Stimulated activated CD8-positive, alpha-beta memory T cell treated with anti-CD3 and anti-CD28 coated beads, Interleukin-4, amount 100 ng/mL, for 48 hours (primary cell): ENCODE measurements around the gene PUSL1.
A peak's percentile ranks its signal among the peaks of the same experiment; 100 is the strongest.

Experiments
- DNase-seq: peaks from one replicate; pipeline ENCODE4 v3.0.0-alpha.2; 2020

PUSL1 gene

DNA sequence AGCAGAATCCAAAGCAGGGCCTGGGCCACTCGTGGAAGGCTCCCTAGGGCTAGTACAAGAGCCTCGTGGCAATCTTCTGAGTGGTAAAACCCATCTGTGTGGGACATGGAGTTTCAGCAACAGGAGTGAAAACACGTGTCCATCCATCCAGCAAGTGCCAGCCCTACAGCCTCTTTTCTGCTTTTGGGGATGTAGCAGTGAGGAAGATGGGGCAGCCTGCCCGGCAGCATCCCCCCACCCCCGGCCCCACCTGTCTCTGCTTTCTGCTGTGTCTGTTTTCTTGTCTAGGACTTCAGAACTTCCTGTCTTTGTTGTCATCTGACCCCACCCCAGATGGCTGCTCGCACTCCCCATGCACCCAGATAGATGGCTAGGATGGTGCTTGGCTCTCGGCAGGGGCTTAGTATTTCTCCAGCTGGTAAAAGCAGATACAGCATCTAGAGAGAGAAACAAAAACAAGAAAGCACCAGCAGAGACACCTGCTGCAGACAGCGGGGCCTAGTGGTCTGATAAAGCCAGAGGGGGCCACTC is 17.7 kb downstream of the PUSL1 start:
- DNase-seq, result no peak

DNA sequence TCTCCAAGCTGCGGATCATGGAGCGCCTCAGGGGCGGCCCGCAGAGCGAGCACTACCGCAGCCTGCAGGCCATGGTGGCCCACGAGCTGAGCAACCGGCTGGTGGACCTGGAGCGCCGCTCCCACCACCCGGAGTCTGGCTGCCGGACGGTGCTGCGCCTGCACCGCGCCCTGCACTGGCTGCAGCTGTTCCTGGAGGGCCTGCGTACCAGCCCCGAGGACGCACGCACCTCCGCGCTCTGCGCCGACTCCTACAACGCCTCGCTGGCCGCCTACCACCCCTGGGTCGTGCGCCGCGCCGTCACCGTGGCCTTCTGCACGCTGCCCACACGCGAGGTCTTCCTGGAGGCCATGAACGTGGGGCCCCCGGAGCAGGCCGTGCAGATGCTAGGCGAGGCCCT is 18.9 kb downstream of the PUSL1 start:
- no peak for DNase-seq

DNA sequence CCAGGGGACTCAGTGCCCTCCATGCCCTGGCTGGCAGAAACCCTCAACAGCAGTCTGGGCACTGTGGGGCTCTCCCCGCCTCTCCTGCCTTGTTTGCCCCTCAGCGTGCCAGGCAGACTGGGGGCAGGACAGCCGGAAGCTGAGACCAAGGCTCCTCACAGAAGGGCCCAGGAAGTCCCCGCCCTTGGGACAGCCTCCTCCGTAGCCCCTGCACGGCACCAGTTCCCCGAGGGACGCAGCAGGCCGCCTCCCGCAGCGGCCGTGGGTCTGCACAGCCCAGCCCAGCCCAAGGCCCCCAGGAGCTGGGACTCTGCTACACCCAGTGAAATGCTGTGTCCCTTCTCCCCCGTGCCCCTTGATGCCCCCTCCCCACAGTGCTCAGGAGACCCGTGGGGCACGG is 19.9 kb downstream of the PUSL1 start:
- DNase-seq, result no peak

DNA sequence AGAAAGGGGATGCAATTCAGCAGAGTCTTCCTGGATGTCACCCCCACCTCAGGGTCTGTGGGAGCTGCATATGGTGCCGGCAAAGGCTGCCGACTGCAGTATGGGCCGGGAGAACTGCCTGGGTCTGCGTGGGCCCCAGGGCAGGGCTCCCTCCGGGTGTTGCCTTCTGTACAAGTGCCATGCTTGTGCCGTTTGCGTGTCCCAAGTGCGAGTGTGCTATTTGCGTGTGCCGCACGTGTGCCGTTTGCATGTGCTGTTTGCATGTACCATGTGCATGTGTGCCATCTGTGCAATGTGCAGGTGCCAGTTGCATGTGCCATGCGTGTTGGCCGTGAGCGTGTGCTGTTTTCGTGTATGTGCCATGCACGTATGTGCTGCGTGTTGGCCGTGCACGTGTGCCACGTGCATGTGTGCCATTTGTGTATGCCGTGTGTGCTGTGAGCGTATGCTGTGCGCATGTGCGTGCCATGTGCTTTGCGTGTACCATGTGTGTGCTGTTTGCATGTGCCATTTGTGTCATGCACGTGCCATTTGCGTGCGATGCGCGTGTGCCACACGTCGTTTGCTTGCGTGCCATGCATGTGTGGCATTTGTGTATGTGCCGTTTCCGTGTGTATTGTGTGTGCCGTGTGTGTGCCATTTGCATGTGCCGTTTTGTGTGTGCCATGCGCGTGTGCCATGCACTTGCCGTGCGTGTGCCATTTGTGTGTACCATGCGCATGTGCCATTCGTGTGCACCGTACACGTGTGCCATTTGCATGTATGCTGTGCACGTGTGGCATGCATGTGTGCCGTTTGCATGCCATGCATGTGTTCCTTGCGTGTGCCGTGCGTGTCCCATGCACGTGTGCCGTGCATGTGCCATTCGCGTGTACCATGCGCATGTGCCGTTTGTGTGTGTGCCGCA is 21.2 kb downstream of the PUSL1 start:
- DNase-seq, result no peak

DNA sequence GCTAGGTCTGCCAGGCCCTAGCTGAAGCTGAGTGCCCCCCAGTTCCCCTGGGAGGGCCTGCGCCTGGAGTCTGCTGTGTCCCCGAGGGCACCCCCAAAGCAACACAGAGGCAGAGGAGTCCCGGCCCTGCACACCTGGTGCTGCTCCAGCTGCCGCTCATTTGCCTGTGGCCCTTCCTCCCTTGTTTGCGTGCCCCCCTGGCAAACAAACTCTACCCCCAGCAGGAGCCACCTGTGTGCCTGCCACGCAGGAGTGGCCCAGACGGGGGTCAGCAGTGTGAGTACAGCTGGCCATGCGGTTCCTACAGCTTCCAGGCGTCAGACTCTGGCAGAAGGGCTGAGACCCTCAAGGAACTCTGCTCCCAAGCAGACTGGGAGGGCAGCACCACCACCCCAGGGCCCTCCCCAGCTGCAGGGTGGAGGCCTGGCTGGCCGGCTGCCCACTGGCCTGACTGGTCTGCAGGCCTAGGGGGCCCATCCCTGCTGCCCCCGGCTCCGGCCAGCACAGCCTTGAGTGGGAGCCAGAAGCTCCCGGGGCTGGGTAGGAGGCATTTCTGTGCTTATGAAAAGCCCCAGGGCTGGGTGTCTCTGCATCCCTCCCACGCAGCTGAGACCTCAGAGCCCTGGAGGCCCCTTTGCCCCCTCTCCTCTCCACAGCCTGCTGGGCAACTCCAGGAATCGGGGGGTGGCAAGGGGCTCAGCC is 22.1 kb downstream of the PUSL1 start:
- no peak for DNase-seq

DNA sequence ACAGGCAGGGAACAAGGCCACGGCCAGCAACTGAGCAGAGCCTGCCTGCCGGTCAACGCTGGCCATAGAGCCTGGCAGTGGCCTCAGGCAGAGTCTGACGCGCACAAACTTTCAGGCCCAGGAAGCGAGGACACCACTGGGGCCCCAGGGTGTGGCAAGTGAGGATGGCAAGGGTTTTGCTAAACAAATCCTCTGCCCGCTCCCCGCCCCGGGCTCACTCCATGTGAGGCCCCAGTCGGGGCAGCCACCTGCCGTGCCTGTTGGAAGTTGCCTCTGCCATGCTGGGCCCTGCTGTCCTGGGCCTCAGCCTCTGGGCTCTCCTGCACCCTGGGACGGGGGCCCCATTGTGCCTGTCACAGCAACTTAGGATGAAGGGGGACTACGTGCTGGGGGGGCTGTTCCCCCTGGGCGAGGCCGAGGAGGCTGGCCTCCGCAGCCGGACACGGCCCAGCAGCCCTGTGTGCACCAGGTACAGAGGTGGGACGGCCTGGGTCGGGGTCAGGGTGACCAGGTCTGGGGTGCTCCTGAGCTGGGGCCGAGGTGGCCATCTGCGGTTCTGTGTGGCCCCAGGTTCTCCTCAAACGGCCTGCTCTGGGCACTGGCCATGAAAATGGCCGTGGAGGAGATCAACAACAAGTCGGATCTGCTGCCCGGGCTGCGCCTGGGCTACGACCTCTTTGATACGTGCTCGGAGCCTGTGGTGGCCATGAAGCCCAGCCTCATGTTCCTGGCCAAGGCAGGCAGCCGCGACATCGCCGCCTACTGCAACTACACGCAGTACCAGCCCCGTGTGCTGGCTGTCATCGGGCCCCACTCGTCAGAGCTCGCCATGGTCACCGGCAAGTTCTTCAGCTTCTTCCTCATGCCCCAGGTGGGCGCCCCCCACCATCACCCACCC is 22.9 kb downstream of the PUSL1 start, which contains the start of gene TAS1R3:
Gene TAS1R3, plus strand, starts transcription at position 213 of the 898 bp plus-strand sequence. Its CDS starts 66 bp downstream, at position 279.
- DNase-seq, result no peak

DNA sequence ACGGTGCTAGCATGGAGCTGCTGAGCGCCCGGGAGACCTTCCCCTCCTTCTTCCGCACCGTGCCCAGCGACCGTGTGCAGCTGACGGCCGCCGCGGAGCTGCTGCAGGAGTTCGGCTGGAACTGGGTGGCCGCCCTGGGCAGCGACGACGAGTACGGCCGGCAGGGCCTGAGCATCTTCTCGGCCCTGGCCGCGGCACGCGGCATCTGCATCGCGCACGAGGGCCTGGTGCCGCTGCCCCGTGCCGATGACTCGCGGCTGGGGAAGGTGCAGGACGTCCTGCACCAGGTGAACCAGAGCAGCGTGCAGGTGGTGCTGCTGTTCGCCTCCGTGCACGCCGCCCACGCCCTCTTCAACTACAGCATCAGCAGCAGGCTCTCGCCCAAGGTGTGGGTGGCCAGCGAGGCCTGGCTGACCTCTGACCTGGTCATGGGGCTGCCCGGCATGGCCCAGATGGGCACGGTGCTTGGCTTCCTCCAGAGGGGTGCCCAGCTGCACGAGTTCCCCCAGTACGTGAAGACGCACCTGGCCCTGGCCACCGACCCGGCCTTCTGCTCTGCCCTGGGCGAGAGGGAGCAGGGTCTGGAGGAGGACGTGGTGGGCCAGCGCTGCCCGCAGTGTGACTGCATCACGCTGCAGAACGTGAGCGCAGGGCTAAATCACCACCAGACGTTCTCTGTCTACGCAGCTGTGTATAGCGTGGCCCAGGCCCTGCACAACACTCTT is 23.8 kb downstream of the PUSL1 start:
- DNase-seq, result no peak

DNA sequence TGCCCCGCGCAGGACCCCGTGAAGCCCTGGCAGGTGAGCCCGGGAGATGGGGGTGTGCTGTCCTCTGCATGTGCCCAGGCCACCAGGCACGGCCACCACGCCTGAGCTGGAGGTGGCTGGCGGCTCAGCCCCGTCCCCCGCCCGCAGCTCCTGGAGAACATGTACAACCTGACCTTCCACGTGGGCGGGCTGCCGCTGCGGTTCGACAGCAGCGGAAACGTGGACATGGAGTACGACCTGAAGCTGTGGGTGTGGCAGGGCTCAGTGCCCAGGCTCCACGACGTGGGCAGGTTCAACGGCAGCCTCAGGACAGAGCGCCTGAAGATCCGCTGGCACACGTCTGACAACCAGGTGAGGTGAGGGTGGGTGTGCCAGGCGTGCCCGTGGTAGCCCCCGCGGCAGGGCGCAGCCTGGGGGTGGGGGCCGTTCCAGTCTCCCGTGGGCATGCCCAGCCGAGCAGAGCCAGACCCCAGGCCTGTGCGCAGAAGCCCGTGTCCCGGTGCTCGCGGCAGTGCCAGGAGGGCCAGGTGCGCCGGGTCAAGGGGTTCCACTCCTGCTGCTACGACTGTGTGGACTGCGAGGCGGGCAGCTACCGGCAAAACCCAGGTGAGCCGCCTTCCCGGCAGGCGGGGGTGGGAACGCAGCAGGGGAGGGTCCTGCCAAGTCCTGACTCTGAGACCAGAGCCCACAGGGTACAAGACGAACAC is 24.5 kb downstream of the PUSL1 start:
- DNase-seq, result no peak

DNA sequence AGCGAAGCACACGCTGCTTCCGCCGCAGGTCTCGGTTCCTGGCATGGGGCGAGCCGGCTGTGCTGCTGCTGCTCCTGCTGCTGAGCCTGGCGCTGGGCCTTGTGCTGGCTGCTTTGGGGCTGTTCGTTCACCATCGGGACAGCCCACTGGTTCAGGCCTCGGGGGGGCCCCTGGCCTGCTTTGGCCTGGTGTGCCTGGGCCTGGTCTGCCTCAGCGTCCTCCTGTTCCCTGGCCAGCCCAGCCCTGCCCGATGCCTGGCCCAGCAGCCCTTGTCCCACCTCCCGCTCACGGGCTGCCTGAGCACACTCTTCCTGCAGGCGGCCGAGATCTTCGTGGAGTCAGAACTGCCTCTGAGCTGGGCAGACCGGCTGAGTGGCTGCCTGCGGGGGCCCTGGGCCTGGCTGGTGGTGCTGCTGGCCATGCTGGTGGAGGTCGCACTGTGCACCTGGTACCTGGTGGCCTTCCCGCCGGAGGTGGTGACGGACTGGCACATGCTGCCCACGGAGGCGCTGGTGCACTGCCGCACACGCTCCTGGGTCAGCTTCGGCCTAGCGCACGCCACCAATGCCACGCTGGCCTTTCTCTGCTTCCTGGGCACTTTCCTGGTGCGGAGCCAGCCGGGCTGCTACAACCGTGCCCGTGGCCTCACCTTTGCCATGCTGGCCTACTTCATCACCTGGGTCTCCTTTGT is 25.3 kb downstream of the PUSL1 start:
- DNase-seq, result no peak

DNA sequence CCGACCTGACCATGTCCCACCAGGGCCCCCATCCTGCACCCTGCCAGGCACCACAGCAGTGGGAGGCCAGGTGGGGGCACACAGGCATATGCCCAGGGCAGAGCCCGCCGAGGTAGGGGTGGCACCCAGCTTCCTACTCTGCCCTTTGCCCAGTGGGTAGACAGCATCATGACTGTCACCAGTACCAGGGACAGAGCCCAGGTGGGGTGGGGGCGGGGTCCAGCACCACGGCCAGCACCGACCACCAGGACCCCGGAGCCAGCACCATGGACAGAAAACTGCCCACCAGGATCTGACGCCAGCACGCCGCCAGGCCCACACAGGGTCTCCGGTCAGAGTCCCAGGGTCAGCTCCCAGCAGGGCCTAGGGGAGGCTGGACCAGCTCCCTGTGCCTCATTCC is 26.4 kb downstream of the PUSL1 start:
- DNase-seq, result no peak

DNA sequence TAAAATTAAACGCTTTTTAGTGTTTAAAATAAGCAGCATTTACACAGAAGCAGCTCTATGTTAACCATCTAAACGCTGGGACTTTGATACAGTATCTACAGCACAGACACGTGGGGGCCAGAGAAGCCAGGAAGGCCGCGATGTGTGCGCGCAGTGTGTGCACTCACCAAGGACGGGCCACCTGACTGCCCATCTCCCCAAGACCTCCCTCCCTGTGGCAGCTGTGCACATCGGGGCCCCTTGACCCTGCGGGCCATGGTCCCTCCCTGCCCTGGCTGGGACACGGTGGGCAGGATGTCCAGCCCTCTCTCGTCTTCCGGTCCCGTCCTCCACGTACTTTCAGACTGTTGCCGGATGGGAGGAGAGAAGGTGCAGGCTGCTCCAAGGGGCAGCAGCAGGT is 26.9 kb downstream of the PUSL1 start:
- no peak for DNase-seq

DNA sequence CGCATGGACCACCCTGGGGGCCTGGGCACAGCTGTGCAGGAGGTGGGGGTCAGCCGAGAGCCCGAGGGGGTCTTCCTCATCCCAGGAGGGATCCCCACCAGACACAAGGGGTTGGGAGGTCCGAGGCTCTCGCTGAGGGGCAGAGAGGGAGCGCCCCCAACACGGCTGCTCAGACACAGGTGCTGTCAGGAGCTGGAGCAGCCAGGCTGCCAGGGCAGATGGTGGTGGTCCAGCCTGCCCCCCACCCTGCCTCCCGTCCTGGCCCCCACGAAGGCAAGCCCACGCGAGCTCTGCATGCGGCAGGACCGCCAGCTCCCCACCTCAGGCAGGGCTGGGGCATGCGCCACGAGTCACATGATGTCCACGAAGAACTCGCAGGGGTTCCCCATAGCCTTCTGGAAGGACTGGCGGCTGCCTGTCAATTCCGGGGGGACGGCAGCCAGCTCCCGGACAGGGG is 27.4 kb downstream of the PUSL1 start:
- no peak for DNase-seq

DNA sequence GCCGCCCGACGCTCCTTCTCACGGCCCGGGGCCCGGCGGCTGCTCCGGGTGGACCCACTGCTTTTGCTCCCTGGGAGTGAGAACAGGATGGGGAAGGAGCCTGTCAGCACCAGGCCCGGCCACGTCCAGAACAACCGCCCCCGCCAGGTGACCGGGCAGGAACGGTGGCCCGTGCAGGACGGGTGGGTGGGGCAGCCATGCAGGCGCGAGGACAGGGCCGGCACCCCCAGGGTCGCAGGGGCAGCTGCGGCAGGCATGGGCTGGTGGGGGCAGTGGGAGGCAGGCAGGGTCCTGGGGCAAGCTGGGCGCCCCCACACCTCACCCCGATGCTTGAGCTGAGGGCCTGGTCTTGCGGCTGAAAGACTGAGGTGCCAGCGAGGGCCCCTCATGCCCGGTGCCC is 28.0 kb downstream of the PUSL1 start:
- DNase-seq, result no peak

DNA sequence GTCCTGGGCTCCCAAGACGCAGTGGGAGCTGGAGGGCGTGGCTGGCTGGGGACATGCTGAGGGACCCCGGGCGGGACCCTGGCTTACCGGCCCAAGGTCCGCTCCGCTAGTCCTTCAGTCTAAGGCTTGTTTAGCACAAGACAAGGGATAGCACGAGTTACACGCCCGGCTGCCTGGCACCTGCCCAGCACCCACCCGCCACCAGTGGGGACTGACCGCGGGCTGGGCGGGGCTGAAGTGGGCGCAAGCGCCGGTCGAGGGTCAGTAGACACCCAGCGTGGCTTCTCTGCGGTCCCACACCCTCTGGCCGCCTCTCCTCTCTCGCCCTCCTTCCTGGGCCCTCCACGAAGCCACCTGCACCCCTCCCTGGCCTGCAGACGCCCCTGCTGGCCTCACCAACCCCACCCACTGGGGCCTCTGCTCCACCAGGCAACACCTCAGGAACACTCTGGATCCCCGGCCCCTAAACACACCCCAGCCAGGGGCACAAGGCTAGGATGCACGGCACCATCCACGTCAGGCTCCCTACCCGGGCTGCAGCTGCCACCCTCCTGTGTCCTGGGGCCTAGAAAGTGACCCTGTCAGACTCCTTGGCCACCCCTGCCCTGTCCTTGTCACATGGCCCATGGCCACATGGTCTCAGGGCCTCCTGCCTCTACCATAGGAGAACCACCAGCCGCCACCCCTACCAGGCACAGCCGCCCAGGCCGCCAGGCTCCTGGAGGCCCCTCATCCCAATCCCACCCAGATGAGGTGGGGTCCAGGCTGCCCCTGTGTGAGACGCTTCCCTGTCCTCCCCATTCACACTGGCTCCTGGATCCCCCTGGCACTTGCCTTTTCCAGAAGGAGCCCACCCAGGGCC is 28.8 kb downstream of the PUSL1 start:
- no peak for DNase-seq

DNA sequence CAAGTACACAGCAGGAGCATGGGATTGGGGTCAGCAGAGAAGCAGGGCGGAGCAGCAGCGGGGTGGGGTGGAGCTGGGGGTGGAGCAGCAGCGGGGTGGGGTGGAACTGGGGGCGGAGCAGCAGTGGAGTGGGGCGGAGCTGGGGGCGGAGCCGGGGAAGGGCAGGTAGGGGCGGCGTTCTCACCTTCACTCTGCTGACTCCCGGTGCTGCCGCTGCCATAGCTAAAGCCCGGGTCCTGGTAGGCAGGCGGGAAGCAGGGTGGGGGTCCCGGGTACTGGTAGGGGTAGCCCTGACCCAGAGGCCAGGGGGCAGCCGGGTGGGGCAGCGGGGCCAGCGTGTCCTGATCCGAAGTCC is 29.4 kb downstream of the PUSL1 start:
- peak; percentile 78 for DNase-seq

DNA sequence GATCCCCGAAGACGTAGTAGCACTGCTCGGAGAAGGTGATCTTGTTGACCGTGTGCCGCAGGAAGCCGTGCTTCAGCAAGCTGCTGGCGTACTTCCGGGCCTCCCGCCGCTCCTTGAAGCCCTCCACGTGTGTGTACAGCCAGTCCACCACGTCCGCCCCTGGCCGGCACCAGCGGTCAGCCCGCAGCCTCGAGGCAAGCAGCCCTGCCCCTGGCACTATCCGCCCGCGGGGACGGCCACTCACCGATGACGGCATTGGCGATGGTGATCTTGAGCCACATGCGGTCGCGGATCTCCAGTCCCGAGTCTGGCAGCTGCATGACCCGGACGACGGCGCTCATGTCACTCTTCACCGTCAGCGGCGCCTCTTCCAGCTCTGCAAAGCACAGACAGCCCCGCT is 29.9 kb downstream of the PUSL1 start:
- DNase-seq, result no peak

DNA sequence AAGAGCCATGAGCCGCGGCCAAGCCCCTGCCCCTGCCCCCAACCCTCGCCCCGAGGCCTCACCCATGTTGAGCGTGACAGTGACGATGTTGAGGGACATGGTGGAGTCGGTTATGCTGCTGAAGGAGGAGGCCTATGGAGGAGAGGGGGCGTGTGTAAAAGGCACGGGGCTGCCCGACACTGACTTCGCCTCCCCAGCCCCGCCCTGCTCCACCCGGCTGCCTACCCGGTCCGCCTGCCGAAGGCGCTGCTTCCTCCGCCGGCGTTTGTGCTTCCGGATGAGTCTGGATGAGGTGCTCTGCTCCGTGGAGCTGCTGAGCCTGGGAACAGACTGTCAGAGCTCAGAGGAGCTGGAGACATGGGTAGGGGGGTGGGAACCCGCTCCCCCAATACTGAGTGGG is 31.8 kb downstream of the PUSL1 start:
- no peak for DNase-seq

DNA sequence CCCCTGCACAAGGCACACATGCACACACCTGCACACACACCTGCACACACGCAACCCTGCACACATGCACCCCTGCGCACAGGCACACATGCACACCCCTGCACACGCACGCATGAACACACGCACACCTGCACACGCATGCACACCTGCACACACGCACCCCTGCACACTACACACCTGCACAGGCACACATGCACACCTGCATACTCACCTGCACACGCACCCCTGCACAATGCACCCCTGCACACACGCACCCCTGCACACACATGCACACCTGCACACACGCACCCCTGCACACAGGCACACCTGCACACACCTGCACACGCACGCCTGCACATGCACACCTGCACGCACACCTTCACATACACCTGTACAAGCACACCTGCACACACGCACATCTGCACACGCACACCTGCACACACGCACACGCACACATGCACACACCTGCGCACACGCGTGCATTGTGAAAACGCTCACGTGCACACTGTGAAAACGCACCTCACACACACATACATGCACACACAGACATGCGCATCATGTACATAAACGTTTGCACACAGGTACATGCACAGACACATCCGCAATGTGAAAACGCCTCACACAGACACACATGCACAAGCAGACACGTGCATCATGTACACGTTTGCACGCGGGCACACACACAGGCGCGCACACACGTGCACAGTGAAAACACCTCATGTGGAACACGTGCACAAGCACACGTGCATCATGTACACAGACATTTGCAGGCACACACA is 32.6 kb downstream of the PUSL1 start:
- DNase-seq, result no peak

DNA sequence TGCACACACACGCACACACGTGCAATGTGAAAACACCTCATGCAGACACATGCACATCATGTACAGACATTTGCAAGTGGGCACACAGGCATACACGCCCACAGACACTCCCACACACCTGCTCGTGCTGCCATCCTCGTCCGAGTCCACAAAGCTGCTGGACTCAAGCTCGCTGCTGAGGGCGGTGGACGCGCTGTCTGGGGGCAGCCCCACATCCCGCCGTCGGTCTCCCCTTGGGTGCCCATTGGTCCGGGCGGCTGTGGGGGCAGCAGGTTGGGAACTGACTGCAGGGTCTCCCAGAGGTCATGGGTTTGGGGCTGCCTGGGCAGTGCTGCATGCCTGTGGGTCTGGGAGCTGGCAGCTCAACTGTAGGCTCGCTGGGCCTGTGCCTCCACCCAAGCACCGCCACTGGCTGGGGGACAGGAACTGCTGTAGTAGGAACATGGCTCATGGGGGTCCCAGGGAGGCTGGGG is 33.2 kb downstream of the PUSL1 start:
- no peak for DNase-seq
